GM12873 (cell line): ENCODE results near the gene DGKA.

Experiments used
- CTCF ChIP-seq: IDR thresholded peaks from 2 replicates; pipeline ENCODE4 v1.5.1; 2012; ENCODE audit warnings: low read depth, mild to moderate bottlenecking, moderate library complexity, low read length, control low read depth; ENCODE audit not compliant: insufficient read depth; ENCODE audit errors: missing control alignments

DGKA gene

GRCh38 chr12:55933169-55933798 lies 2.3 kb downstream of the DGKA start:
- no peak for TF ChIP-seq CTCF

GRCh38 chr12:55933799-55934742 lies 3.1 kb downstream of the DGKA start:
- no peak for TF ChIP-seq CTCF

- TF ChIP-seq CTCF = no peak
Measured at GRCh38 chr12:55934773-55935172, 3.8 kb downstream of the DGKA start.

- TF ChIP-seq CTCF = no peak
Measured at GRCh38 chr12:55935738-55936151, 4.8 kb downstream of the DGKA start.

- TF ChIP-seq CTCF = no peak
Measured at GRCh38 chr12:55937981-55938380, 7.0 kb downstream of the DGKA start.

- no peak for TF ChIP-seq CTCF
Measured at GRCh38 chr12:55938826-55939501, 8.0 kb downstream of the DGKA start.
